SK-N-SH treated with all-trans-retinoic acid at 6 μM for 48 hours (cell line): ENCODE results near the gene CTBP1.

Experiments
- ATAC-seq: fragments of 200-7000 bp; cut with Tn5 transposase; 3 replicates; pipeline ENCODE4 v1.9.1; 2020; ENCODE audit warnings: mild to moderate bottlenecking, moderate library complexity
- ARNTL ChIP-seq: fragments of 450-650 bp; formaldehyde crosslinking; IDR thresholded peaks from 2 replicates; pipeline ENCODE4 v1.5.0; 2020; ENCODE audit warnings: low read depth, mild to moderate bottlenecking, moderate library complexity, borderline replicate concordance
- BACH2 ChIP-seq: fragments of 250-450 bp; sonication (Bioruptor Pico); IDR thresholded peaks from 2 replicates; pipeline ENCODE4 v1.9.0; 2021; ENCODE audit warnings: mild to moderate bottlenecking, borderline replicate concordance
- CREB5 ChIP-seq: fragments of 250-450 bp; sonication (Bioruptor Pico); IDR thresholded peaks from 2 replicates; pipeline ENCODE4 v1.5.1; 2020; ENCODE audit warnings: low read depth, mild to moderate bottlenecking, moderate library complexity
- ISL1 ChIP-seq: fragments of 250-450 bp; sonication (Bioruptor Pico); IDR thresholded peaks from 2 replicates; pipeline ENCODE4 v2.1.2; 2022; ENCODE audit warnings: mild to moderate bottlenecking, moderate library complexity
- OSR1 ChIP-seq: fragments of 250-450 bp; sonication (Bioruptor Pico); IDR thresholded peaks from 2 replicates; pipeline ENCODE4 v1.8.0; 2022; ENCODE audit warnings: moderate library complexity, mild to moderate bottlenecking, inconsistent platforms
- POU6F1 ChIP-seq: fragments of 250-450 bp; sonication (Bioruptor Pico); IDR thresholded peaks from 2 replicates; pipeline ENCODE4 v1.8.0; 2021; ENCODE audit warnings: low read depth, mild to moderate bottlenecking, moderate library complexity, borderline replicate concordance
- PPARA ChIP-seq: fragments of 250-450 bp; sonication (Bioruptor Pico); IDR thresholded peaks from 2 replicates; pipeline ENCODE4 v1.5.0; 2020; ENCODE audit warnings: mild to moderate bottlenecking, borderline replicate concordance
- SNAI2 ChIP-seq: fragments of 250-450 bp; sonication (Bioruptor Pico); IDR thresholded peaks from 2 replicates; pipeline ENCODE4 v1.5.0; 2020; ENCODE audit warnings: mild to moderate bottlenecking, moderate library complexity
- TCF4 ChIP-seq: fragments of 250-450 bp; sonication (Bioruptor Pico); IDR thresholded peaks from 2 replicates; pipeline ENCODE4 v1.8.0; 2021; ENCODE audit warnings: mild to moderate bottlenecking, moderate library complexity, borderline replicate concordance
- TOX ChIP-seq: fragments of 250-450 bp; sonication (Bioruptor Pico); IDR thresholded peaks from 2 replicates; pipeline ENCODE4 v1.8.0; 2021; ENCODE audit warnings: mild to moderate bottlenecking, moderate library complexity, borderline replicate concordance
- ZC3H10 ChIP-seq: fragments of 250-450 bp; sonication (Bioruptor Pico); IDR thresholded peaks from 2 replicates; pipeline ENCODE4 v1.5.1; 2021; ENCODE audit warnings: mild to moderate bottlenecking, moderate library complexity
- ZFP3 ChIP-seq: fragments of 250-450 bp; sonication (Bioruptor Pico); IDR thresholded peaks from 2 replicates; pipeline ENCODE4 v1.5.0; 2020; ENCODE audit warnings: mild to moderate bottlenecking, moderate library complexity
- ZFP30 ChIP-seq: fragments of 450-650 bp; formaldehyde crosslinking; IDR thresholded peaks from 2 replicates; pipeline ENCODE4 v1.5.0; 2022; ENCODE audit warnings: mild to moderate bottlenecking, moderate library complexity
- ZNF565 ChIP-seq: fragments of 450-650 bp; formaldehyde crosslinking; conservative IDR thresholded peaks from 2 replicates; pipeline ENCODE4 v1.5.0; 2020; ENCODE audit warnings: low read depth, mild to moderate bottlenecking, moderate library complexity
- ZNF70 ChIP-seq: fragments of 450-650 bp; formaldehyde crosslinking; IDR thresholded peaks from 2 replicates; pipeline ENCODE4 v1.5.0; 2020; ENCODE audit warnings: mild to moderate bottlenecking, moderate library complexity
- TF ChIP-seq, protein P1 (sequence below): fragments of 250-450 bp; sonication (Bioruptor Pico); IDR thresholded peaks from 2 replicates; pipeline ENCODE4 v1.8.0; 2020; ENCODE audit warnings: mild to moderate bottlenecking, moderate library complexity, borderline replicate concordance
- TF ChIP-seq, protein P2 (sequence below): fragments of 250-450 bp; sonication (Bioruptor Pico); IDR thresholded peaks from 2 replicates; pipeline ENCODE4 v1.5.1; 2021; ENCODE audit warnings: mild to moderate bottlenecking, moderate library complexity
- TF ChIP-seq, protein P3 (sequence below): fragments of 250-450 bp; sonication (Bioruptor Pico); IDR thresholded peaks from 2 replicates; pipeline ENCODE4 v1.5.0; 2020; ENCODE audit warnings: mild to moderate bottlenecking, moderate library complexity

CTBP1 gene

GRCh38 chr4:1205586-1206298, 43.2 kb downstream of the CTBP1 start:
- no peak for ATAC-seq
- no peak for TF ChIP-seq ZFP30 (CRISPR knock-in tag)
- TF ChIP-seq BACH2 (CRISPR knock-in tag): no peak
- TF ChIP-seq, protein P1, sequence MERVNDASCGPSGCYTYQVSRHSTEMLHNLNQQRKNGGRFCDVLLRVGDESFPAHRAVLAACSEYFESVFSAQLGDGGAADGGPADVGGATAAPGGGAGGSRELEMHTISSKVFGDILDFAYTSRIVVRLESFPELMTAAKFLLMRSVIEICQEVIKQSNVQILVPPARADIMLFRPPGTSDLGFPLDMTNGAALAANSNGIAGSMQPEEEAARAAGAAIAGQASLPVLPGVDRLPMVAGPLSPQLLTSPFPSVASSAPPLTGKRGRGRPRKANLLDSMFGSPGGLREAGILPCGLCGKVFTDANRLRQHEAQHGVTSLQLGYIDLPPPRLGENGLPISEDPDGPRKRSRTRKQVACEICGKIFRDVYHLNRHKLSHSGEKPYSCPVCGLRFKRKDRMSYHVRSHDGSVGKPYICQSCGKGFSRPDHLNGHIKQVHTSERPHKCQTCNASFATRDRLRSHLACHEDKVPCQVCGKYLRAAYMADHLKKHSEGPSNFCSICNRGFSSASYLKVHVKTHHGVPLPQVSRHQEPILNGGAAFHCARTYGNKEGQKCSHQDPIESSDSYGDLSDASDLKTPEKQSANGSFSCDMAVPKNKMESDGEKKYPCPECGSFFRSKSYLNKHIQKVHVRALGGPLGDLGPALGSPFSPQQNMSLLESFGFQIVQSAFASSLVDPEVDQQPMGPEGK: no peak
- no peak for TF ChIP-seq ISL1 (CRISPR knock-in tag)
- TF ChIP-seq ZC3H10 (CRISPR knock-in tag): no peak
- TF ChIP-seq ZNF565 (CRISPR knock-in tag): no peak
- TF ChIP-seq TOX: no peak
- no peak for TF ChIP-seq ARNTL
- no peak for TF ChIP-seq ZFP3 (CRISPR knock-in tag)
- TF ChIP-seq, protein P2, sequence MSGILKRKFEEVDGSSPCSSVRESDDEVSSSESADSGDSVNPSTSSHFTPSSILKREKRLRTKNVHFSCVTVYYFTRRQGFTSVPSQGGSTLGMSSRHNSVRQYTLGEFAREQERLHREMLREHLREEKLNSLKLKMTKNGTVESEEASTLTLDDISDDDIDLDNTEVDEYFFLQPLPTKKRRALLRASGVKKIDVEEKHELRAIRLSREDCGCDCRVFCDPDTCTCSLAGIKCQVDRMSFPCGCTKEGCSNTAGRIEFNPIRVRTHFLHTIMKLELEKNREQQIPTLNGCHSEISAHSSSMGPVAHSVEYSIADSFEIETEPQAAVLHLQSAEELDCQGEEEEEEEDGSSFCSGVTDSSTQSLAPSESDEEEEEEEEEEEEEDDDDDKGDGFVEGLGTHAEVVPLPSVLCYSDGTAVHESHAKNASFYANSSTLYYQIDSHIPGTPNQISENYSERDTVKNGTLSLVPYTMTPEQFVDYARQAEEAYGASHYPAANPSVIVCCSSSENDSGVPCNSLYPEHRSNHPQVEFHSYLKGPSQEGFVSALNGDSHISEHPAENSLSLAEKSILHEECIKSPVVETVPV: no peak
- no peak for TF ChIP-seq OSR1 (CRISPR knock-in tag)
- TF ChIP-seq, protein P3, sequence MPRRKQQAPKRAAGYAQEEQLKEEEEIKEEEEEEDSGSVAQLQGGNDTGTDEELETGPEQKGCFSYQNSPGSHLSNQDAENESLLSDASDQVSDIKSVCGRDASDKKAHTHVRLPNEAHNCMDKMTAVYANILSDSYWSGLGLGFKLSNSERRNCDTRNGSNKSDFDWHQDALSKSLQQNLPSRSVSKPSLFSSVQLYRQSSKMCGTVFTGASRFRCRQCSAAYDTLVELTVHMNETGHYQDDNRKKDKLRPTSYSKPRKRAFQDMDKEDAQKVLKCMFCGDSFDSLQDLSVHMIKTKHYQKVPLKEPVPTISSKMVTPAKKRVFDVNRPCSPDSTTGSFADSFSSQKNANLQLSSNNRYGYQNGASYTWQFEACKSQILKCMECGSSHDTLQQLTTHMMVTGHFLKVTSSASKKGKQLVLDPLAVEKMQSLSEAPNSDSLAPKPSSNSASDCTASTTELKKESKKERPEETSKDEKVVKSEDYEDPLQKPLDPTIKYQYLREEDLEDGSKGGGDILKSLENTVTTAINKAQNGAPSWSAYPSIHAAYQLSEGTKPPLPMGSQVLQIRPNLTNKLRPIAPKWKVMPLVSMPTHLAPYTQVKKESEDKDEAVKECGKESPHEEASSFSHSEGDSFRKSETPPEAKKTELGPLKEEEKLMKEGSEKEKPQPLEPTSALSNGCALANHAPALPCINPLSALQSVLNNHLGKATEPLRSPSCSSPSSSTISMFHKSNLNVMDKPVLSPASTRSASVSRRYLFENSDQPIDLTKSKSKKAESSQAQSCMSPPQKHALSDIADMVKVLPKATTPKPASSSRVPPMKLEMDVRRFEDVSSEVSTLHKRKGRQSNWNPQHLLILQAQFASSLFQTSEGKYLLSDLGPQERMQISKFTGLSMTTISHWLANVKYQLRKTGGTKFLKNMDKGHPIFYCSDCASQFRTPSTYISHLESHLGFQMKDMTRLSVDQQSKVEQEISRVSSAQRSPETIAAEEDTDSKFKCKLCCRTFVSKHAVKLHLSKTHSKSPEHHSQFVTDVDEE (CRISPR knock-in tag): no peak
- no peak for TF ChIP-seq PPARA (CRISPR knock-in tag)
- TF ChIP-seq CREB5 (CRISPR knock-in tag): no peak
- TF ChIP-seq ZNF70 (CRISPR knock-in tag): no peak
- TF ChIP-seq POU6F1: no peak

- ATAC-seq: no peak; the same call in 2 of the 3 replicates
- TF ChIP-seq POU6F1 (no peak), ZNF565 (CRISPR knock-in tag) (no peak), ARNTL (no peak), TCF4 (CRISPR knock-in tag) (no peak), ISL1 (CRISPR knock-in tag) (no peak), ZNF70 (CRISPR knock-in tag) (no peak), OSR1 (CRISPR knock-in tag) (no peak), SNAI2 (CRISPR knock-in tag) (no peak), PPARA (CRISPR knock-in tag) (no peak), ZFP30 (CRISPR knock-in tag) (no peak)
- TF ChIP-seq, protein P1: no peak
- TF ChIP-seq, protein P3 (CRISPR knock-in tag): no peak
- TF ChIP-seq, protein P2: no peak
These were observed 43.9 kb downstream of the CTBP1 start for GRCh38 chr4:1204828-1205585.
